GM23338 (cell line): ENCODE data around the gene MARCHF2. TPM values are rescaled to one million over a fixed set of nuclear protein-coding genes. Genes with fewer than 3 reads are reported as not detected.

Source experiments
- ATAC-seq: fragments of 200-7000 bp; cut with Tn5 transposase; 3 replicates; pipeline ENCODE4 v1.9.1; 2020
- DNase-seq: peaks from one replicate; pipeline ENCODE4 v3.0.0-alpha.2; 2015; ENCODE audit warnings: low spot score
- H2AFZ ChIP-seq: fragments of 200-600 bp; sonication (generic); 2 replicates; pipeline ENCODE4 v1.8.0; 2016; ENCODE audit warnings: antibody characterized with exemption, mild to moderate bottlenecking, moderate library complexity
- H3F3A ChIP-seq: fragments of 200-600 bp; sonication (generic); replicated peaks from 2 replicates; pipeline ENCODE4 v1.8.0; 2017; ENCODE audit warnings: antibody characterized with exemption, mixed run types, low read depth
- H3K27ac ChIP-seq: fragments of 200-600 bp; sonication (generic); 2 replicates; pipeline ENCODE4 v1.6.1; 2016; ENCODE audit warnings: low read depth
- H3K27me3 ChIP-seq: fragments of 200-600 bp; sonication (generic); 2 replicates; pipeline ENCODE4 v1.8.0; 2016; ENCODE audit warnings: mild to moderate bottlenecking, mixed run types, moderate library complexity; ENCODE audit not compliant: insufficient read depth
- H3K36me3 ChIP-seq: fragments of 200-600 bp; sonication (generic); 2 replicates; pipeline ENCODE4 v1.8.0; 2016; ENCODE audit warnings: mild to moderate bottlenecking; ENCODE audit not compliant: insufficient read depth
- H3K4me1 ChIP-seq: fragments of 200-600 bp; sonication (generic); 2 replicates; pipeline ENCODE4 v1.8.0; 2016; ENCODE audit warnings: mild to moderate bottlenecking, moderate library complexity; ENCODE audit not compliant: insufficient read depth
- H3K4me2 ChIP-seq: fragments of 200-600 bp; sonication (generic); 2 replicates; pipeline ENCODE4 v1.7.1; 2017; ENCODE audit warnings: mixed run types
- H3K4me3 ChIP-seq: fragments of 200-600 bp; sonication (generic); 2 replicates; pipeline ENCODE4 v1.6.1; 2016; ENCODE audit warnings: mixed run types
- H3K79me2 ChIP-seq: fragments of 200-600 bp; sonication (generic); replicated peaks from 2 replicates; pipeline ENCODE4 v1.8.0; 2017; ENCODE audit warnings: mild to moderate bottlenecking; ENCODE audit not compliant: insufficient read depth
- H3K9me2 ChIP-seq: fragments of 200-600 bp; sonication (generic); 2 replicates; pipeline ENCODE4 v1.8.0; 2017; ENCODE audit not compliant: insufficient read depth
- H4K20me1 ChIP-seq: fragments of 200-600 bp; sonication (generic); replicated peaks from 2 replicates; pipeline ENCODE4 v1.8.0; 2017; ENCODE audit warnings: mild to moderate bottlenecking; ENCODE audit not compliant: insufficient read depth
- H3K27ac Mint-ChIP-seq: 2 replicates; pipeline ENCODE4 v1.8.0; 2020; ENCODE audit warnings: inconsistent platforms, mild to moderate bottlenecking, moderate library complexity, mixed read lengths
- H3K27me3 Mint-ChIP-seq: 3 replicates; pipeline ENCODE4 v1.8.0; 2022; ENCODE audit warnings: low read depth, mild to moderate bottlenecking, moderate library complexity, mixed read lengths, inconsistent platforms; ENCODE audit not compliant: insufficient read depth, poor library complexity
- H3K36me3 Mint-ChIP-seq: 3 replicates; pipeline ENCODE4 v1.8.0; 2021; ENCODE audit warnings: low read depth, mild to moderate bottlenecking, inconsistent platforms, moderate library complexity, mixed read lengths
- H3K4me1 Mint-ChIP-seq: 3 replicates; pipeline ENCODE4 v1.8.0; 2020; ENCODE audit warnings: mild to moderate bottlenecking, inconsistent platforms, mixed read lengths
- H3K4me3 Mint-ChIP-seq: 3 replicates; pipeline ENCODE4 v1.8.0; 2021; ENCODE audit warnings: moderate library complexity, mild to moderate bottlenecking, inconsistent platforms, mixed read lengths
- H3K9me3 Mint-ChIP-seq: 3 replicates; pipeline ENCODE4 v1.8.0; 2020; ENCODE audit warnings: moderate library complexity, mild to moderate bottlenecking, inconsistent platforms, mixed read lengths
- CREB1 ChIP-seq: fragments of 250-450 bp; sonication (Bioruptor Pico); IDR thresholded peaks from 2 replicates; pipeline ENCODE4 v1.5.0; 2020; ENCODE audit warnings: low read depth, mild to moderate bottlenecking, moderate library complexity
- CTCF ChIP-seq, 2 experiments: fragments of 200-600 bp in 1 of 2; sonication (generic) in 1 of 2; conservative IDR thresholded peaks; 2 replicates each; pipeline versions ENCODE4 v1.5.1 to v1.6.1; 2016 to 2017; ENCODE audit warnings: antibody characterized with exemption in 2 of 2, low read depth in 2 of 2, mild to moderate bottlenecking in 2 of 2, moderate library complexity in 1 of 2
- ETS1 ChIP-seq: IDR thresholded peaks from 2 replicates; pipeline ENCODE4 v1.6.1; 2016; ENCODE audit warnings: antibody characterized with exemption
- EZH2 ChIP-seq: fragments of 200-600 bp; sonication (generic); IDR thresholded peaks from one replicate; pipeline ENCODE4 v1.8.0; 2017; ENCODE audit warnings: antibody characterized with exemption, mild to moderate bottlenecking, low read depth; ENCODE audit not compliant: unreplicated experiment
- EZH2phosphoT487 ChIP-seq: fragments of 200-600 bp; sonication (generic); IDR thresholded peaks from one replicate; pipeline ENCODE4 v1.8.1; 2018; ENCODE audit warnings: antibody characterized with exemption; ENCODE audit not compliant: unreplicated experiment
- JUNB ChIP-seq: IDR thresholded peaks from one replicate; pipeline ENCODE4 v1.6.1; 2016; ENCODE audit warnings: antibody characterized with exemption; ENCODE audit not compliant: unreplicated experiment
- NANOG ChIP-seq: IDR thresholded peaks from 2 replicates; pipeline ENCODE4 v1.6.1; 2016; ENCODE audit warnings: antibody characterized with exemption, borderline replicate concordance
- POLR2AphosphoS5 ChIP-seq: IDR thresholded peaks from 2 replicates; pipeline ENCODE4 v1.6.1; 2016; ENCODE audit warnings: antibody characterized with exemption, low read depth
- REST ChIP-seq: IDR thresholded peaks from one replicate; pipeline ENCODE4 v1.6.1; 2018; ENCODE audit warnings: antibody characterized with exemption; ENCODE audit not compliant: unreplicated experiment
- STAT1 ChIP-seq: IDR thresholded peaks from one replicate; pipeline ENCODE4 v1.6.1; 2016; ENCODE audit warnings: antibody characterized with exemption; ENCODE audit not compliant: unreplicated experiment
- ZNF114 ChIP-seq: fragments of 250-450 bp; sonication (Bioruptor Pico); IDR thresholded peaks from 2 replicates; pipeline ENCODE4 v1.5.0; 2020; ENCODE audit warnings: mild to moderate bottlenecking, moderate library complexity
- ZNF331 ChIP-seq: fragments of 250-450 bp; sonication (Bioruptor Pico); IDR thresholded peaks from 2 replicates; pipeline ENCODE4 v1.5.0; 2020; ENCODE audit warnings: low read depth, mild to moderate bottlenecking, moderate library complexity
- ZNF462 ChIP-seq: fragments of 250-450 bp; sonication (Bioruptor Pico); IDR thresholded peaks from 2 replicates; pipeline ENCODE4 v1.5.0; 2020; ENCODE audit warnings: mild to moderate bottlenecking, moderate library complexity
- polyA plus RNA-seq: library from polyadenylated mRNA; unstranded; fragments of >200 nt; fragmentation: Nextera tagmentation; extraction: Ambion mirVana; gene quantifications from 2 replicates; pipeline ENCODE4 v1.2.1, GENCODE V29; 2016
- total RNA-seq: library from RNA; depleted of rRNA; stranded (reverse); fragments of >200 nt; shearing (Covaris generic); gene quantifications from 2 replicates; pipeline ENCODE4 v1.2.3, GENCODE V29; 2014

Gene MARCHF2
- total and polyA plus RNA-seq, 2 experiments from 2014 or later: 18.9 to 50.1 TPM

GRCh38 chr19:8396185-8396562 lies 16.9 kb upstream of the MARCHF2 start:
- Histone ChIP-seq H3K4me1 (peaks cover 8% of the 10 kb centered on the region; the same call in 1 of the 2 replicates), H3K4me2 (no peak overlapping the region), H4K20me1 (peaks cover 15% of the 10 kb centered on the region), H3K79me2 (peaks cover 74% of the 10 kb centered on the region), H2AFZ (no peak overlapping the region), H3K27ac (no peak overlapping the region), H3K4me3 (no peak overlapping the region), H3K36me3 (no peaks in the 10 kb centered on the region), H3F3A (peaks cover 6% of the 10 kb centered on the region; the same call in 1 of the 2 replicates), H3K27me3 (no peaks in the 10 kb centered on the region), H3K9me2 (no peaks in the 10 kb centered on the region)
- DNase-seq: no peak
- H3K4me3 Mint-ChIP-seq: no peak overlapping the region; the same call in 2 of the 3 replicates
- H3K36me3 Mint-ChIP-seq: peaks cover 10% of the 10 kb centered on the region; the same call in 2 of the 3 replicates
- H3K9me3 Mint-ChIP-seq: no peaks in the 10 kb centered on the region
- peaks cover 14% of the 10 kb centered on the region for H3K4me1 Mint-ChIP-seq
- no peak overlapping the region for H3K27ac Mint-ChIP-seq
- no peak for TF ChIP-seq JUNB
- no peak for TF ChIP-seq REST
- TF ChIP-seq EZH2phosphoT487: no peak
- TF ChIP-seq ZNF114 (CRISPR knock-in tag): no peak
- no peak for TF ChIP-seq EZH2
- no peak for TF ChIP-seq ZNF331 (CRISPR knock-in tag)
- no peak for TF ChIP-seq NANOG
- TF ChIP-seq ZNF462: no peak
- TF ChIP-seq CREB1 (CRISPR knock-in tag): no peak
- no peak for TF ChIP-seq STAT1
- no peak for TF ChIP-seq ETS1
- no peak for TF ChIP-seq CTCF (conservative IDR thresholded peaks at IDR 0.05; ENCODE audit: low read depth in 2 of 2)
- no peak for TF ChIP-seq POLR2AphosphoS5
- ATAC-seq: no peak
- H3K27me3 Mint-ChIP-seq: peaks cover 6% of the 10 kb centered on the region
